Calu3 (cell line): ENCODE results near the gene TUBGCP6. TPM values are rescaled to one million over a fixed set of nuclear protein-coding genes. Genes with fewer than 3 reads are reported as not detected.

ENCODE experiments used
- BruUV-seq: library from RNA; stranded (reverse); fragments of 400-500 nt; replicated peaks from 2 replicates; lab custom pipeline; 2021; lab: Mats Ljungman, UMichigan
- CTCF ChIA-PET: fragments of 300-600 bp; sonication (Branson Sonifier 250); formaldehyde crosslinking; loops from one replicate; lab custom pipeline; 2022; ENCODE audit warnings: antibody characterized with exemption; lab: Charles Lee
- DNase-seq: peaks from one replicate; pipeline ENCODE4 v3.0.0; 2022
- H3K27ac Mint-ChIP-seq: one replicate; pipeline ENCODE4 v1.8.0; 2022; ENCODE audit warnings: mixed read lengths; ENCODE audit not compliant: unreplicated experiment
- H3K27me3 Mint-ChIP-seq: one replicate; pipeline ENCODE4 v1.8.0; 2022; ENCODE audit warnings: mixed read lengths; ENCODE audit not compliant: unreplicated experiment
- H3K36me3 Mint-ChIP-seq: one replicate; pipeline ENCODE4 v1.8.0; 2022; ENCODE audit warnings: mild to moderate bottlenecking, moderate library complexity, mixed read lengths; ENCODE audit not compliant: insufficient read depth, unreplicated experiment
- H3K4me1 Mint-ChIP-seq: one replicate; pipeline ENCODE4 v1.8.0; 2022; ENCODE audit warnings: mild to moderate bottlenecking, low read depth, mixed read lengths; ENCODE audit not compliant: unreplicated experiment
- H3K4me3 Mint-ChIP-seq: one replicate; pipeline ENCODE4 v1.8.0; 2022; ENCODE audit warnings: mild to moderate bottlenecking, low read depth, moderate library complexity, mixed read lengths; ENCODE audit not compliant: unreplicated experiment
- H3K9me3 Mint-ChIP-seq: one replicate; pipeline ENCODE4 v1.8.0; 2022; ENCODE audit warnings: low read depth, mixed read lengths; ENCODE audit not compliant: unreplicated experiment
- CTCF ChIP-seq: fragments of 200-600 bp; IDR thresholded peaks from one replicate; pipeline ENCODE4 v1.8.0; 2022; ENCODE audit warnings: antibody characterized with exemption; ENCODE audit not compliant: unreplicated experiment
- intact Hi-C: fragments of 100-400 bp; cut with micrococcal nuclease; formaldehyde crosslinking; loops from one replicate; pipeline ENCODE4 v1.10.0; 2022; ENCODE audit not compliant: unreplicated experiment
- total RNA-seq: library from RNA; stranded (reverse); gene quantifications from 2 replicates; pipeline ENCODE4 v1.2.3, GENCODE V29; 2022

The TUBGCP6 gene
- total RNA-seq, 1 experiment from 2014 or later: 49.7 TPM

- CTCF ChIA-PET: interaction anchor here (0.7 kb wide), 1 partner anchor 138 kb away, joined by 3 read pairs; no protein-coding TSS in a partner anchor
- Mint-ChIP-seq H3K27ac (no peak overlapping the region), H3K9me3 (no peaks in the 10 kb centered on the region), H3K4me3 (no peak overlapping the region), H3K27me3 (no peaks in the 10 kb centered on the region), H3K4me1 (peaks cover 16% of the 10 kb centered on the region), H3K36me3 (peaks cover 90% of the 10 kb centered on the region)
- intact Hi-C loops: no loop called here
- TF ChIP-seq CTCF: no peak
- BruUV-seq: no TSS peak
- DNase-seq: no peak
Observed at GRCh38 chr22:50204571-50204970, 40.3 kb downstream of the TUBGCP6 start.

DNA sequence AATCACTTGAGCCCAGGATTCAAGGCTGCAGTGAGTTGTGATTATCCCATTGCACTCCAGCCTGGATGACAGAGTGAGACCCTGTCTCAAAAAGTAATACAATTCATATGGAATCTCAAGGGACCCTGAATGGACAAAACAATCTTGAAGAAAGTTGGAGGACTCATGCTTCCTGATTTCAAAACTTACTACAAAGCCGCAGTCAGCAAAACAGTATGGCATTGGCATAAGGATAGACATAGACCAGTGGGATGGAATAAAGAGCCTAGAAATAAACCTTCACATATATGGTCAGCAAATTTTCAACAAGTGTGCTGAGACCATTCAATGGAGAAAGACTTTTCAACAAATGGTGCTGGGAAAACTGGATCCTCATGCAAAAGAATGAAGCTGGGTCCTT is 41.5 kb downstream of the TUBGCP6 start:
- Mint-ChIP-seq H3K9me3 (no peaks in the 10 kb centered on the region), H3K4me3 (no peak overlapping the region), H3K27ac (no peak overlapping the region), H3K27me3 (no peaks in the 10 kb centered on the region), H3K36me3 (peaks cover 90% of the 10 kb centered on the region), H3K4me1 (peaks cover 16% of the 10 kb centered on the region)
- no peak for TF ChIP-seq CTCF
- BruUV-seq: no TSS peak
- DNase-seq: no peak
- intact Hi-C loops: no loop called here
- CTCF ChIA-PET: no interaction called here

DNA sequence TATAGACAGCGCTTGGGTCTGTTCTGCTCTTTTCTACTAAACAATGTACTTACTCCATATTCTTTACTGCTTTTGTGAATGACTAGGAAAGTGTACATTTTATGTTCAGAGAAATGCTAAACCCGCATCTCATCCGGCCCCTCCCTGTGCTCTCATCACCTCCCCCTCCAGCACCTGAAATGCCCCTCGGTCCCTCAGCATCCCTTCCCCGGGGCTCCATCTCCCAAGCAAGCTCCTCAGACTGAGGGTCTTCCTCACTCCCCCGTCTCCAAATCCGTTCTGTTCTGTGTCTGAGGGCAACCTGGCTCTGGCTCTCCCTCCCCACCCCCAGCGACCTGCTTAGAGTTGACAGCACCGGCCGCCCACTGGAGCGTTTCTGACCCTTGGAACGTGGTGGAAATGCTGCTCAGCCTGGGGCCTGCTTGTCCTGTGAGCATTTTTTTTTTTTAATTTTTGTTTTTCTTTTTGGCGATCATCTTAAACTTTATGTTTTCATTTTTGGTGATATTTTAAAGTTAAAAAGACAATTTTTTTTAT is 42.6 kb downstream of the TUBGCP6 start:
- no peak for TF ChIP-seq CTCF
- peaks cover 92% of the 10 kb centered on the region for H3K36me3 Mint-ChIP-seq
- H3K9me3 Mint-ChIP-seq: no peaks in the 10 kb centered on the region
- H3K4me3 Mint-ChIP-seq: peak overlapping the region; percentile 76
- CTCF ChIA-PET: no interaction called here
- no peak overlapping the region for H3K27ac Mint-ChIP-seq
- BruUV-seq: no TSS peak
- DNase-seq: no peak
- H3K4me1 Mint-ChIP-seq: peaks cover 16% of the 10 kb centered on the region
- intact Hi-C loops: no loop called here
- no peaks in the 10 kb centered on the region for H3K27me3 Mint-ChIP-seq

DNA sequence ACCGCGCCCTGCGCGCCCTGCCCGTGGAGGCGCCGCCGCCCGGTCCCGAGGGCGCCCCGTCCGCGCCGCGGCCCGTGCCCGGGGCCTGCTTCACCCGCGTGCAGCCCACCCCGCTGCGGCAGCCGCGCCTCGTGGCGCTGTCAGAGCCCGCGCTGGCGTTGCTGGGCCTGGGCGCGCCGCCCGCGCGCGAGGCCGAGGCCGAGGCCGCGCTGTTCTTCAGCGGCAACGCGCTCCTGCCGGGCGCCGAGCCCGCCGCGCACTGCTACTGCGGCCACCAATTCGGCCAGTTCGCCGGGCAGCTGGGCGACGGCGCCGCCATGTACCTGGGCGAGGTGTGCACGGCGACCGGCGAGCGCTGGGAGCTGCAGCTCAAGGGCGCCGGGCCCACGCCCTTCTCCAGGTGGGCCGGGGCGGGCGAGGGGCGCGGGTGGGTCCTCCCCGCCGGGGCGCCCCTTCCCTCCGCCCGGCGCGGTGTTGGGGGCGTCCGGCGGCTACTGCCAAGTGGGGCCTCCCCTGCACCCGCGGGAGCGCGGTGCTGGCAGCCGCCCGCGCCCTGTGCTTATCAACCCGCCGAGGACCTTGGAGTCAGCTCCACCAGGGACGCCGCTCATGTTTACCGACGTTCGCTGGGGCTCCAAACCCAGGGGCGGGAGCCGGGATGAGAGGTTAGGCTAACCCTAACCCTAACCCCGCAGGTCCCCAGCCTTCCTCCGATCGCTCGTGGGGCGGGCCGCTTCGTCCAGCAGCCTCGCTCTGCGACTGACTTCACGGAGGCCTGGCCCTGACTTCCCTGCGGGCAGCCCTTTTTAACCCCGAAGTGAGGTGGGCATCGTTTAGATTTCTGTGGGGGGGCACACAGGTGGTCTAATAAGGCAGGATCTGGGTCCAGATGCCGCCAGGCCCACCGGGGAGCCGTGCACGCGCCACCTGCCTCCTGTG is 43.4 kb downstream of the TUBGCP6 start:
- Mint-ChIP-seq H3K4me1 (peaks cover 16% of the 10 kb centered on the region), H3K36me3 (peaks cover 88% of the 10 kb centered on the region), H3K4me3 (peak overlapping the region; percentile 76), H3K9me3 (no peaks in the 10 kb centered on the region), H3K27me3 (no peaks in the 10 kb centered on the region), H3K27ac (no peak overlapping the region)
- intact Hi-C loops: no loop called here
- TF ChIP-seq CTCF: no peak
- DNase-seq: peak; percentile 33
- CTCF ChIA-PET: interaction anchor here (0.6 kb wide), 1 partner anchor 107 kb away, joined by 5 read pairs; no protein-coding TSS in a partner anchor
- BruUV-seq: no TSS peak
